GM18499 (cell line): ENCODE results near the gene S100PBP.
A peak's percentile ranks its signal among the peaks of the same experiment; 100 is the strongest.

Experiments
- ATAC-seq: cut with Tn5 transposase; IDR thresholded peaks from one replicate; pipeline ENCODE4 v1.9.1; 2021; ENCODE audit warnings: moderate number of reproducible peaks; ENCODE audit not compliant: insufficient read depth, unreplicated experiment

The S100PBP gene

DNA sequence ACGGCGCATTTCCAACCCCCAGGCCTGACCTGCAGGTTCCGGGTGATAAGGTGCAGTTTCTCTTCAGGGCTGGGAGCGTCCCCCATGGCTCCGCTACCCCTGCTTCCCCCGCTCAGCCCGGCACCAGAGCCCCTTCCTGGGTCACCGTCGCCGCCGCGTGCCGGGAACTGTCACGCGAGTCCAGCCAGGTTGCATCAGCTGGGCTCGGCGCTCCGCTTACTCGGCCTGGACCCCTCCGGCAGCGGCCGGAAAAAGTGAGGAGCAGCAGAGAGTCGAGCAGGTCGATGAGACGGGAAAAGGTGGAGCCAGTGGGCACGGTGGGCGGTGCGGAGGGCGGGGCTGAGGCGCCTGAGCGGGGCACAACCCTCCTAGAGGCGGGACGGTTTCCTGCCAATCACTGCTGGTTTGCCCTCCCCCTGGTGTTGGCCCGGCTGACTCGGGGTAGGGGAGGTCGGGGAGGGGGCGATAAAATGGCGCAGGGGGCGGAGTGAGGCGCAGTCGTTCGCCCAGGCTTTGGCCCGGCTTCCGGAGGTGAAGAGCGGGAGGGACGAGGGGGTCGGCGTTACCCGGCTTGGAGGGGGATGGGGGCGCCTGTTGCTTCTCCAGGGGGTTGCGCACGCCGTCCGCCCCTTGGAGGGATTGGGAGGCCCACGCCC is at the start of gene S100PBP, which contains the start of gene YARS1:
S100PBP (plus strand) TSS at position 495 of the 656 bp plus-strand sequence. CDS start 8,447 bp downstream, outside the sequence.
YARS1 (minus strand) TSS at position 200 of the 656 bp plus-strand sequence; CDS start at position 86, 114 bp downstream.
- ATAC-seq: peak; percentile 39

DNA sequence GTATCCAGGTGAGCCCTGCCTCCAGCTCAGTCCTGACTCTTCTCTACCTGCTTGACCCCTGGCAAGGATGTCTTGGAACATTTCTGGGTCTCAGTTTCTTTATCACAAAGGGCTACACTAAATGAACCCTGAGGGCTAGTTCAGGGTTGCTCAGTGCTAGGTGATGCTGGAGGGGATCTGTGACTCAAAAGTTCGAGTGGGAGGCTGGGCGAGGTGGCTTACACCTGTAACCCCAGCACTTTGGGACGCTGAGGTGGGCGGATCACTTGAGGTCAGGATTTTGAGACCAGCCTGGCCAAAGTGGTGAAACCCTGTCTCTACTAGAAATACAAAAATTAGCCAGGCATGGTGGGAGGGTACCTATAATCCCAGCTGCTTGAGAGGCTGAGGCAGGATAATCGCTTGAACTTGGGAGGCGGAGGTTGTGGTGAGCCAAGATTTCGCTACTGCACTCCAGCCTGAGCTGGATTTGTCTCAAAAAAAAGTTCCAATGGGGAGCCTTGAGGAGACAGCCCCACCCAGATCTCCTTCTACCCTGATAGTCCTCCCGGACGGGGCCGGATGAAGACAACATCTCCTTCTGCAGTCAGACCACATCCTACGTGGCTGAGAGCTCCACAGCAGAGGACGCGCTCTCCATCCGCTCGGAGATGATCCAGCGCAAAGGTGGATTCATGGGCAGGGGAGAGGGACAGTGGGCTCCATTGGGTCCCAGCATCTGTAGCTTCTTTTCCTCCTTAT is 49.2 kb upstream of the S100PBP start:
- no peak for ATAC-seq

DNA sequence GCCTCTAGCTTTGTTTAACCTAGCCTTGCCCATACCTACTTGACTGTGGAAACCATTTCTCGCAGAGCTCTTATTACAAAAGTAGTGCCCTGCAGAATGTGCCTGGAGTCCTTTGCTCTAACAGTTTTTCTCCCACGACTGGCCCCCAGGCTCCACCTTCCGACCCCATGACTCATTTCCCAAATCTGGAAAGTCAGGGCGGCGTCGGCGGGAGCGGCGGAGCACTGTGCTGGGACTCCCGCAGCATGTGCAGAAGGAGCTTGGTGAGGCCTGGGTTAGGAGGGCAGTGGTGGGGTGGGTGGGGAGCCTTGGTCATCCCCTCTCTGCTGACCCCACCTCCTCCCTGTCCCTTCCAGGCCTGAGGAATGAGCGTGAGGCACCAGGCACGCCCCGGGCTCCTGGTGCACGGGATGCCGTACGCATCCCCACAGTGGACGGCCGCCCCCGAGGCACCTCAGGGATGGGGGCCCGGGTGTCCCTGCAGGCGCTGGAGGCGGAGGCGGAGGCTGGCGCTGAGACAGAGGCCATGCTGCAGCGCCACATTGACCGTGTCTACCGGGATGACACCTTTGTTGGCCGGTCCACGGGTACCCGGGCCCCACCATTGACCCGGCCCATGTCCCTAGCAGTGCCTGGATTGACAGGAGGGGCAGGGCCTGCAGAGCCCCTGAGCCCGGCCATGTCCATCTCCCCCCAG is 47.8 kb upstream of the S100PBP start:
- ATAC-seq: no peak

DNA sequence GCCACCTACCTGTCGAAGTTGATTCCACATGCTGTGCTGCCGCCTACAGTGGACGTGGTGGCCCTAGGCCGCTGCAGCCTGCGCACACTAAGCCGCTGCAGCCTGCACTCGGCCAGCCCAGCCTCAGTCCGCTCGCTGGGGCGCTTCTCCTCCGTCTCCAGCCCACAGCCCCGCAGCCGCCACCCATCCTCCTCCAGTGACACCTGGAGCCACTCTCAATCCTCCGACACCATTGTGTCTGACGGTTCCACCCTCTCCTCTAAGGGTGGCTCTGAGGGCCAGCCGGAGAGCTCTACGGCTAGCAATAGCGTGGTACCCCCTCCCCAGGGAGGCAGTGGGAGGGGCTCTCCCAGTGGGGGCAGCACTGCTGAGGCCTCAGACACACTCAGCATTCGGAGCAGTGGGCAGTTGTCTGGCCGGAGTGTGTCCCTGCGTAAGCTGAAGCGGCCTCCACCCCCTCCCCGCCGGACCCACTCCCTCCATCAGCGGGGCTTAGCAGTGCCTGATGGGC is 47.2 kb upstream of the S100PBP start:
- ATAC-seq: no peak

DNA sequence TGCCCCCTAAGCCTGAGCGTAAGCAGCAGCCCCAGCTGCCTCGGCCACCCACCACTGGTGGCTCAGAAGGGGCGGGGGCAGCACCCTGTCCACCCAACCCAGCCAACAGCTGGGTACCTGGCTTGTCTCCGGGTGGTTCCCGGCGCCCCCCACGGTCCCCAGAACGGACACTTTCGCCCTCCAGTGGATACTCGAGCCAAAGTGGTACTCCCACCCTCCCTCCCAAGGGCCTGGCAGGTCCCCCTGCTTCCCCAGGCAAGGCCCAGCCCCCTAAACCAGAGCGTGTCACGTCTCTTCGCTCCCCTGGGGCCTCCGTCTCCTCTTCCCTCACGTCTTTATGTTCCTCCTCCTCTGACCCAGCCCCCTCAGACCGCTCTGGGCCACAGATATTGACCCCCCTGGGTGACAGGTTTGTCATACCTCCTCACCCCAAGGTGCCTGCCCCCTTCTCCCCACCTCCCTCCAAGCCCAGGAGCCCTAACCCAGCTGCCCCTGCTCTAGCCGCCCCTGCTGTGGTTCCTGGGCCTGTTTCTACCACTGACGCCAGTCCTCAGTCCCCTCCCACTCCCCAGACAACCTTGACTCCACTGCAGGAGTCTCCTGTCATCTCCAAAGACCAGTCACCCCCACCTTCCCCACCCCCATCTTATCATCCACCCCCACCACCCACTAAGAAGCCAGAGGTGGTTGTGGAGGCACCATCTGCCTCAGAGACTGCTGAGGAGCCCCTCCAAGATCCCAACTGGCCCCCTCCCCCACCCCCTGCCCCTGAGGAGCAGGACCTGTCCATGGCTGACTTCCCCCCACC is 46.5 kb upstream of the S100PBP start:
- ATAC-seq: no peak

DNA sequence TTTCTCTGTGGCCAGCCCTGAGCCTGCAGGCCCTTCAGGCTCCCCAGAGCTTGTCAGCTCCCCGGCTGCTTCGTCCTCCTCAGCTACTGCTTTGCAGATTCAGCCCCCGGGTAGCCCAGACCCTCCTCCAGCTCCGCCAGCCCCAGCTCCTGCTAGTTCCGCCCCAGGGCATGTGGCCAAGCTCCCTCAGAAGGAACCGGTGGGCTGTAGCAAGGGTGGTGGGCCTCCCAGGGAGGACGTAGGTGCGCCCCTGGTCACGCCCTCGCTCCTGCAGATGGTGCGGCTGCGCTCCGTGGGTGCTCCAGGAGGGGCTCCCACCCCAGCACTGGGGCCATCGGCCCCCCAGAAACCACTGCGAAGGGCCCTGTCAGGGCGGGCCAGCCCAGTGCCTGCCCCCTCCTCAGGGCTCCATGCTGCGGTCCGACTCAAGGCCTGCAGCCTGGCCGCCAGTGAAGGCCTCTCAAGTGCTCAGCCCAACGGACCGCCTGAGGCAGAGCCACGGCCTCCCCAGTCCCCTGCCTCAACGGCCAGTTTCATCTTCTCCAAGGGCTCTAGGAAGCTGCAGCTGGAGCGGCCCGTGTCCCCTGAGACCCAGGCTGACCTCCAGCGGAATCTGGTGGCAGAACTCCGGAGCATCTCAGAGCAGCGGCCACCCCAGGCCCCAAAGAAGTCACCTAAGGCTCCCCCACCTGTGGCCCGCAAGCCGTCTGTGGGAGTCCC is 45.7 kb upstream of the S100PBP start:
- ATAC-seq: no peak

DNA sequence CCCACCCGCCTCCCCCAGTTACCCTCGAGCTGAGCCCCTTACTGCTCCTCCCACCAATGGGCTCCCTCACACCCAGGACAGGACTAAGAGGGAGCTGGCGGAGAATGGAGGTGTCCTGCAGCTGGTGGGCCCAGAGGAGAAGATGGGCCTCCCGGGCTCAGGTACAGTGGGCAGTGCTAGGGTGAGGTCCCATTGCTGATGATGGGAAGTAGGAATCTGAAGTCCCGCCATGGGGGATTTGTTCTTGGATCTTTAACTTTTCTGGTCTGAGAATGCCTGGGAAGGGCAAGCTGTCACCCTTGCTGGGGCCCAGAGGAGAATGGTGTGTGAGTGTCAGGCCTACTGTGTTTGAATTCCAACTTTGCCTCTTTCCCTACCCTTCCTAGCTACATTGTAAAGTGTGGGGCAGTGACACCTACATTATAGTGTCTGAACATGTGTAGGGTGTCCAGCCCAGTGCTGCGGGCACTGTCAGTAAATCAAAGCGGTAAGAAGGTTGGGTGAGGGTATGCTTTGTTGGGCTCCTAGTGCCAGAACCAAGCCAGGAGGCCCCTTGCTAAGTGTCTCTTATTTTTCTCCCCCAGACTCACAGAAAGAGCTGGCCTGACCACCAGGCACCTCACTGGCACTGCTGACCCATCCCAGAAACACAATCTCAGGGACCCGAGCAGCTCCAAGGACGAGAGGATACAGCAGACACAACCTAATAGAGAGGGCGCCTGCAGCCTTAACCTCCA is 45.0 kb upstream of the S100PBP start:
- no peak for ATAC-seq

DNA sequence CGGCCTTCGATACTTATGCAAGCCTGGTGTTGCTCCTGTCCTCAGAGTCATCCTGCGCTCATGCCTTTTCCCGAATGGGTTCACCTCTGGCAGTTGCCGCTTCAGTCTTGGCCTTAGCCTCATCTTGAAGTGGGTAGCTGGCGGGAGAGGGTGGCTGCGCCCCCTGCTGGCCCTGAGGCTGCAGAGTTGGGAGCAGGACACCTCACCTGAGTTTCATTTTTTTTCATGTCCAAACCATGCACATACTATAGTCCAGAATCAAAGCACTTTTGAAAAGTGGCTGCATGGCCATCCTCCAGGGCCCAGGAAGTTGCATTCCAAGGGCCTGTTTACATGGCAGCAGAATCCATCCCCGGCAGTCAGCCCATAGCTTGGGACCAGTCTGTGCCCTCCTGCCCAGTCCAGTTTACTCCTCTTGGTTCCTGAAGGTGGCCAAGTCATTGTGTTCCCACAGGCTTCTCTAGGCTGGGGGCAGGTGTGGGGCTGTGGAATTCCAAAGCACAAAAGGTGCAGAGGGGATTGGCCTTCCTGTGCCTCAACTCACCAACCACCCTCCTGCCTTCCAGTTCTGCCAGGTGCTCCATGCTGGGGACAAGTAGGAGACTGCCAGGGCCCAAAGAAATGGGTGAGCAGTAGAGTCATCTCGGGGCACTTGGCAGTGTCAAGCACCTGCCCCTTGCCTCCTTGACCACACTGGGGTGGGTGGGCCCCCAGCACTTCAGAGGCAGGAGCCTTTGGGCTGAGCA is 44.3 kb upstream of the S100PBP start:
- ATAC-seq: no peak

DNA sequence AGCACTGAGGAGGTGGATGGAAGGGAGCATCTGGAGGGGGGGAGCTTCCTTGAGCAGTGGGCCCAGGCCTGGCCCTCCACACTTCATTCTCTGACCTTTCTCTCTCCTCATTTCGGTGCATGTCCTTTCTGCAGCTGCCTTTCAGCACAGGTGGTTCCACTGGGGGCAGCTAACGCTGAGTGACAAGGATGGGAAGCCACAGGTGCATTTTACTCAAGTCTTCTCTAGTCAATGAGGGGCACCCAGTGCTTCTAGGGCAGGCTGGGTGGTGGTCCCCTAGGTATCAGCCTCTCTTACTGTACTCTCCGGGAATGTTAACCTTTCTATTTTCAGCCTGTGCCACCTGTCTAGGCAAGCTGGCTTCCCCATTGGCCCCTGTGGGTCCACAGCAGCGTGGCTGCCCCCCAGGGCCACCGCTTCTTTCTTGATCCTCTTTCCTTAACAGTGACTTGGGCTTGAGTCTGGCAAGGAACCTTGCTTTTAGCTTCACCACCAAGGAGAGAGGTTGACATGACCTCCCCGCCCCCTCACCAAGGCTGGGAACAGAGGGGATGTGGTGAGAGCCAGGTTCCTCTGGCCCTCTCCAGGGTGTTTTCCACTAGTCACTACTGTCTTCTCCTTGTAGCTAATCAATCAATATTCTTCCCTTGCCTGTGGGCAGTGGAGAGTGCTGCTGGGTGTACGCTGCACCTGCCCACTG is 43.5 kb upstream of the S100PBP start:
- ATAC-seq: no peak

DNA sequence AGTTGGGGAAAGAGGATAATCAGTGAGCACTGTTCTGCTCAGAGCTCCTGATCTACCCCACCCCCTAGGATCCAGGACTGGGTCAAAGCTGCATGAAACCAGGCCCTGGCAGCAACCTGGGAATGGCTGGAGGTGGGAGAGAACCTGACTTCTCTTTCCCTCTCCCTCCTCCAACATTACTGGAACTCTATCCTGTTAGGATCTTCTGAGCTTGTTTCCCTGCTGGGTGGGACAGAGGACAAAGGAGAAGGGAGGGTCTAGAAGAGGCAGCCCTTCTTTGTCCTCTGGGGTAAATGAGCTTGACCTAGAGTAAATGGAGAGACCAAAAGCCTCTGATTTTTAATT is 43.0 kb upstream of the S100PBP start:
- ATAC-seq: no peak

DNA sequence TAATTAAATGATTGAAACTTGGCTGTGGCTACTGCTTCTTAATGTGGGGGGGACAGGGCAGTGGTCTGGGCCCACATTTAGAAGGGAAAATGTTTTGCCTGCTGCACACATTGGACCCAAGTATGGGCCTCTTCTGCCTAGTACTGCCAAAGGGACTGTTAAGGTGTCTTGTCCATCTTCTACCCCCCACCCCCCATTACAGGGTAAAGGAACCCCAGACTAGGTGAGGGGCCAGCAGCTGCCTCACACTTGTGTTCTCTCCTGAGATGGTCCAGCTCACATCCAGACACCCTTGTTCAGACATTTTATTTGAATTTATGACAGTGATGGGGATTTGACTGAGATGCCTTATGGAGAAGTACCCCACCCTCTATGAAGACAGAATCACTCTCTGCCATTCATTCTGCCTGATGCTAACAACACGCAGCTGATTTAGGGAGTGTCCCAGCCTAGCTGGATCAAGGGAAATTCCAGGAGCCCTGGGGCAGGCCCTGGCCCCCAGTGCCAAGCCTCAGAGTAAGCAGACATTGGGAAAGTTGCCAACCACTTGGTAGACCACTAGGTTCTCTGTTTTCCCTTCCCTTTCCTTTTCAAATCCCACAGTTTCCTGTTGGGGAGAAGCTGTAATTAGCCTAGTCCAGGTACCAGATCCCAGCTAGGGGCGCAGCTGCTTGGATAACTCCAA is 42.4 kb upstream of the S100PBP start:
- ATAC-seq: no peak

DNA sequence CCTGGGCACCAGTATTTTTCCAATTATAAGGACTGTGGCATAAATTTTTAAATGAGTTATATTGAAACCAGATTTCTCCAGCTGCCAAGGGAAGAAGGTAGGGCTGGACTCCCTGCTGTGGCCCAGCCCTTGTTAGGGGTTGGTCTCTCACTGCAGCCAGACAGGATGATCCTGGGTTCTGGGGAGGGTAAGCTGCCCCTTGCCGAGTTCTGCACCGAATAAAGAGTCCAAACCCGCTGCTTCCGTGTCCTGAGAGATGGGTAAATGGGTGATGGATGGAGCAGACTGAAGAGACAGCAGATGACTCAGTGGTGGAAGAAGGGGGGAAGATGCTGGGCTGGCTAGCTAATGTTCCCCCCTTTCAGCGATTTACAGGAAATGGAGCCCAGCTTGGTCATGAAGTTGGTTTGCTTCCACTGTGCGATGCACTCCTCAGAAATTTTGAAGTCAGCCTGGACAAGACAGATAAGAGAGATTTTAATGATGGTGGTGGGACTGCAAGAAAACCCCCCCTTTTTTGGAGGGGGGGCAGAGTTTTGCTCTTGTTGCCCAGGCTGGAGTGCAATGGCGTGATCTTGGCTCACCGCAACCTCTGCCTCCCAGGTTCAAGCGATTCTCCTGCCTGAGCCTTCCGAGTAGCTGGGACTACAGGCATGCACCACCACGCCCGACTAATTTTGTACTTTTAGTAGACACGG is 41.7 kb upstream of the S100PBP start:
- ATAC-seq: no peak

DNA sequence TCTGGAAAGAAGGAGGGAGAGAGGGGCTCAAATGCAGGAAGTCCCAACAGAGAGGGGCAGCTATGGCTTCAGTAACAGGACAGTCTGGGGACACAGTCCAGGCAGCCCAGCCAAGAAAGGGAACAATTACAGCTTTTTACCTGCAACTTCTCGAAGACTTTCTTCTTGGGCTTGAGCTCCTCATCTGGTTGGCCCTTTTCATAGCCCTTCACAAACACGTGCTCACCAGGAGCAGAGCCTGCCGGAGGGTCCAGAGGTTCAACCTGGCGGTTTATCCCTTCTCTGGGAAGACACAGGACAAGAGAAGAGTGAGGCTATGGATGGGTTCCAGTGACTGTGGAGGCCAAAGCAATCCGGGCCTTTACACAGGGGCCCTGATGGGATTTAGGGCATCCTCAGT is 38.2 kb upstream of the S100PBP start:
- ATAC-seq: no peak

DNA sequence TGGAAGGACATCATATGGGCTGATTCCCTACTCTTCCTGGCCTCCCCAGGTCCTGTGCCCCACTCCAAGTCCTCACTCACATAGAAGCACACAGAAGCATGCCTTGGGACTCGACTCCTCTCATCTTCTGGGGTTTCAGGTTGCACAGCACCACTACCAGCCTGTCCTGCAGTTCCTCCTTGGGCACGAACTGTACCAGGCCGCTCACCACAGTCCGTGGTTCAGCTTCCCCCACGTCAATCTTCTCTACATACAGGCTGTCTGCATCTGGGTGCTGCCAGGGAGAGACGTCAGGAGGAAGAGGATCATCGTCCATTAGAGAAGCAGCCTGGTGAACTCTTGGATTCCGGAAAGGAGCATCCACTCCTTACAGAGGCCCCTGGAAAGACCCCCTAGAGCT is 37.4 kb upstream of the S100PBP start:
- no peak for ATAC-seq

DNA sequence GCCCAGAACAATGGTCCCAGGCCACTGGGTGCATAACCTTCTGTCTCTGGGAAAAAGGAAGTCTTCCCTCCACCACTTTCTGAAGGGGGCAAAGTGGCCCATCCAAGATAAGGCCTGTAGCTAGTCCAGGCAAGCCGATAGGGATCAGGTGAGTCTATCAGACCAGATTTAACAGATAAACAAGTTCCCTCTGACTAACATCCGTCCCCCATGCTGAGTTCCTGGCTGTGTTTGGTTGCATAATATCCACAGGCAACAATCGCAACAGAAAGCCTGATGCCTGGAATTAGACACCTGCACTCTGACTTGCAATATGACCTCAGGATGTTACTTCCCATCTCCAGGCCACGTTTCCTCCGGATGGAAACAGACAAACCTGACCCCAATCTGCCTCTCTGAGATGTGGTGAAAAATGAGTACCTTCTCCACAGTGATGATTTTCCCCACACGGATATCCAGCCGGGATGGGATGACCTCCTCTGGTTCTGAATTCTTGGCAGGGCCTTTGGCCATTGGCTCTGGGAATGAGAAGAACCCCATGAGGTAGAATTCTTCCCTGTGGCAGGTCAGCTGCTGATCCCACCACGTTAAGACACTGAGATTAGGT is 36.7 kb upstream of the S100PBP start:
- ATAC-seq: no peak

DNA sequence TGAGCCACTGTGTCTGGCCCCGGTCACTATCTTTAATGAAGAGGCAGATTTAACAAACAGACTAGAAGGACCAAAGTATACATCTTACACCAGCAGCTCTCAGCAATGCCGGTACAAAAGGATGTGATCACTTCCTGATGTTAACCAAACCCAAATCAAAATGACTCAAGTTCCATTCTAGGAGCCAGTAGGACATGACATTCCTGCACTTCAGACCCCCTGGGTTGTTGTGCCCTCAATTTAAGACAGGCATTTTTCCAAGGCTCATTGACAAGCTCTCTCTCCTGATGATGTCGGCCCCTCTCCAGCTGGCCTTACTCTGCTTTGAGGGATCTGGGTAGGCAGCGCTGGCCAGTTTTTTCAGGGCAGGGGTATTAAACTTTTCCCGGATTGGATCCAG is 35.4 kb upstream of the S100PBP start:
- no peak for ATAC-seq
